BJ (cell line): ENCODE results near the gene CT83. TPM values are rescaled to one million over a fixed set of nuclear protein-coding genes. Genes with fewer than 3 reads are reported as not detected.

ENCODE experiments used
- CTCF ChIA-PET: fragments of 350-600 bp; formaldehyde crosslinking; extraction: SDS; loops from one replicate; lab custom pipeline; 2021; ENCODE audit warnings: antibody characterized with exemption, inconsistent platforms; lab: Yijun Ruan, JAX
- POLR2A ChIA-PET: fragments of 300-600 bp; sonication (Branson Sonifier 250); formaldehyde crosslinking; extraction: SDS; loops from one replicate; lab custom pipeline; 2021; ENCODE audit warnings: antibody characterized with exemption; lab: Charles Lee
- DNase-seq: peaks from one replicate; pipeline ENCODE4 v3.0.0-alpha.2; 2011; ENCODE audit warnings: low read depth
- H3K27me3 ChIP-seq: 2 replicates; pipeline ENCODE4 v1.6.0; 2011; ENCODE audit warnings: low read length; ENCODE audit not compliant: control insufficient read depth, insufficient read depth
- H3K36me3 ChIP-seq: 2 replicates; pipeline ENCODE4 v1.5.1; 2011; ENCODE audit warnings: low read length; ENCODE audit not compliant: control insufficient read depth, insufficient read depth
- H3K4me3 ChIP-seq: 2 replicates; pipeline ENCODE4 v1.5.1; 2011; ENCODE audit warnings: low read depth, mild to moderate bottlenecking, control low read depth, low read length
- CTCF ChIP-seq: IDR thresholded peaks from 2 replicates; pipeline ENCODE4 v1.5.1; 2011; ENCODE audit warnings: low read depth, mild to moderate bottlenecking, control low read depth, inconsistent platforms, low read length, moderate library complexity; ENCODE audit not compliant: insufficient read depth
- polyA plus RNA-seq: library from polyadenylated mRNA; depleted of rRNA; stranded (reverse); fragments of >200 nt; gene quantifications from 2 replicates; pipeline ENCODE4 v1.2.3, GENCODE V29; 2011

The CT83 gene
- polyA plus RNA-seq, 1 experiment = not detected

- ChIA-PET CTCF (no interaction called here), POLR2A (no interaction called here)
- H3K36me3 ChIP-seq = no peaks in the 10 kb centered on the region
- DNase-seq = no peak
- H3K27me3 ChIP-seq = no peaks in the 10 kb centered on the region
- TF ChIP-seq CTCF = no peak
- no peak overlapping the region for H3K4me3 ChIP-seq
These were observed 13.6 kb downstream of the CT83 start for GRCh38 chrX:116449156-116449555.

- no peak for DNase-seq
- Histone ChIP-seq H3K36me3 (no peaks in the 10 kb centered on the region), H3K27me3 (no peaks in the 10 kb centered on the region), H3K4me3 (no peak within 1 kb of the TSS)
- TF ChIP-seq CTCF = no peak
- POLR2A ChIA-PET = no interaction called here
- CTCF ChIA-PET = no interaction called here
These were observed 26.4 kb downstream of the CT83 start, which contains the start of gene SLC6A14 for GRCh38 chrX:116436358-116436816. Gene SLC6A14, plus strand, starts transcription at chrX:116436606. Its CDS starts 104 bp downstream, at chrX:116436710.

- ChIA-PET CTCF (no interaction called here), POLR2A (no interaction called here)
- Histone ChIP-seq H3K27me3 (no peaks in the 10 kb centered on the region), H3K4me3 (no peak overlapping the region), H3K36me3 (no peaks in the 10 kb centered on the region)
- no peak for DNase-seq
- TF ChIP-seq CTCF = no peak
These were observed 27.2 kb downstream of the CT83 start for GRCh38 chrX:116435597-116435996.

GRCh38 chrX:116427978-116428377, 34.8 kb downstream of the CT83 start:
- H3K4me3 ChIP-seq = no peak overlapping the region
- no peaks in the 10 kb centered on the region for H3K27me3 ChIP-seq
- no peak for TF ChIP-seq CTCF
- ChIA-PET CTCF (no interaction called here), POLR2A (no interaction called here)
- DNase-seq = no peak
- no peaks in the 10 kb centered on the region for H3K36me3 ChIP-seq

GRCh38 chrX:116417968-116418367, 44.8 kb downstream of the CT83 start:
- DNase-seq = no peak
- no peaks in the 10 kb centered on the region for H3K36me3 ChIP-seq
- CTCF ChIA-PET = no interaction called here
- POLR2A ChIA-PET = no interaction called here
- H3K4me3 ChIP-seq = no peak overlapping the region
- TF ChIP-seq CTCF = no peak
- no peaks in the 10 kb centered on the region for H3K27me3 ChIP-seq
